OCI-LY1 (cell line): ENCODE results near the gene STK39.

Experiments
- CTCF ChIP-seq: fragments of 200-600 bp; sonication (generic), shearing (Covaris generic); IDR thresholded peaks from 2 replicates; pipeline ENCODE4 v1.5.1; 2017; ENCODE audit warnings: mild to moderate bottlenecking, antibody characterized with exemption, low read length, moderate library complexity, mixed read lengths
- EZH2 ChIP-seq: fragments of 200-600 bp; sonication (generic), shearing (Covaris generic); IDR thresholded peaks from 2 replicates; pipeline ENCODE4 v1.8.0; 2017; ENCODE audit warnings: borderline replicate concordance, mixed run types, mild to moderate bottlenecking, antibody characterized with exemption, low read length, moderate library complexity, mixed read lengths

GRCh38 chr2:168096158-168096557 is 151.2 kb downstream of the STK39 start:
- no peak for TF ChIP-seq CTCF
- no peak for TF ChIP-seq EZH2
